PC-9 (cell line): ENCODE measurements around the gene CIAO2B. TPM values are rescaled to one million over a fixed set of nuclear protein-coding genes. Genes with fewer than 3 reads are reported as not detected.
"Not testable (repeated sequence)": the region's sequence is repeated elsewhere in the genome, so short reads cannot be mapped to it uniquely, and the experiment has no call there.

Source experiments
- BruUV-seq: library from RNA; stranded (reverse); fragments of 400-500 nt; replicated peaks from 2 replicates; lab custom pipeline; 2021; lab: Mats Ljungman, UMichigan
- CTCF ChIA-PET: fragments of 300-600 bp; sonication (Branson Sonifier 250); formaldehyde crosslinking; loops from one replicate; lab custom pipeline; 2022; ENCODE audit warnings: antibody characterized with exemption; lab: Charles Lee
- POLR2A ChIA-PET: fragments of 300-600 bp; sonication (Branson Sonifier 250); formaldehyde crosslinking; loops from one replicate; lab custom pipeline; 2022; ENCODE audit warnings: antibody characterized with exemption; ENCODE audit not compliant: unreplicated experiment; lab: Charles Lee
- DNase-seq, 2 experiments: peaks; one replicate each; pipeline versions ENCODE4 v3.0.0 to v3.0.0-alpha.2; 2015 to 2022; ENCODE audit warnings: mixed read lengths in 1 of 2
- H2AFZ ChIP-seq: fragments of 200-600 bp; sonication (generic); 2 replicates; pipeline ENCODE4 v1.8.1; 2017; ENCODE audit warnings: antibody characterized with exemption
- H3F3A ChIP-seq: fragments of 200-600 bp; sonication (generic); 2 replicates; pipeline ENCODE4 v1.8.1; 2017; ENCODE audit warnings: antibody characterized with exemption, mild to moderate bottlenecking, low read depth; ENCODE audit not compliant: insufficient read depth
- H3K27ac ChIP-seq: fragments of 200-600 bp; sonication (generic); 2 replicates; pipeline ENCODE4 v1.6.1; 2016; ENCODE audit warnings: mixed run types
- H3K27me3 ChIP-seq: fragments of 200-600 bp; sonication (generic); 2 replicates; pipeline ENCODE4 v1.6.1; 2016; ENCODE audit warnings: low read depth, mixed run types; ENCODE audit not compliant: insufficient read depth
- H3K36me3 ChIP-seq: fragments of 200-600 bp; sonication (generic); 2 replicates; pipeline ENCODE4 v1.6.1; 2016; ENCODE audit warnings: low read depth, mixed run types
- H3K4me1 ChIP-seq: fragments of 200-600 bp; sonication (generic); replicated peaks from 2 replicates; pipeline ENCODE4 v1.6.1; 2016; ENCODE audit warnings: mixed run types; ENCODE audit not compliant: insufficient read depth
- H3K4me2 ChIP-seq: fragments of 200-600 bp; sonication (generic); 2 replicates; pipeline ENCODE4 v1.6.1; 2017; ENCODE audit warnings: mixed run types
- H3K4me3 ChIP-seq: fragments of 200-600 bp; sonication (generic); 2 replicates; pipeline ENCODE4 v1.6.1; 2016; ENCODE audit warnings: mixed run types
- H3K79me2 ChIP-seq: fragments of 200-600 bp; sonication (generic); 2 replicates; pipeline ENCODE4 v1.6.1; 2017; ENCODE audit warnings: low read depth, mixed run types
- H3K9me2 ChIP-seq: fragments of 200-600 bp; sonication (generic); 2 replicates; pipeline ENCODE4 v1.8.1; 2017; ENCODE audit warnings: mild to moderate bottlenecking; ENCODE audit not compliant: insufficient read depth
- H3K9me3 ChIP-seq: fragments of 200-600 bp; sonication (generic); 2 replicates; pipeline ENCODE4 v1.8.1; 2016; ENCODE audit warnings: low read depth; ENCODE audit not compliant: insufficient read depth
- H4K20me1 ChIP-seq: fragments of 200-600 bp; sonication (generic); 2 replicates; pipeline ENCODE4 v1.8.1; 2017; ENCODE audit not compliant: insufficient read depth
- EZH2 ChIP-seq: fragments of 200-600 bp; sonication (generic); IDR thresholded peaks from 2 replicates; pipeline ENCODE4 v1.8.0; 2017; ENCODE audit warnings: antibody characterized with exemption, low read depth
- intact Hi-C: fragments of 100-400 bp; cut with micrococcal nuclease; formaldehyde crosslinking; loops from one replicate; pipeline ENCODE4 v1.10.0; 2022; ENCODE audit not compliant: unreplicated experiment
- total RNA-seq: library from RNA; stranded (reverse); gene quantifications from 2 replicates; pipeline ENCODE4 v1.2.3, GENCODE V29; 2021
- TF ChIP-seq, protein P1 (sequence below): fragments of 200-600 bp; sonication (generic); conservative IDR thresholded peaks from 2 replicates; pipeline ENCODE4 v1.6.1; 2017; ENCODE audit warnings: mixed run types, antibody characterized with exemption, mild to moderate bottlenecking, moderate library complexity

The CIAO2B gene
- total RNA-seq, 1 experiment from 2014 or later: 87.1 TPM

GRCh38 chr16:66936889-66937554, 2.8 kb upstream of the CIAO2B start:
- CTCF ChIA-PET: no interaction called here
- Histone ChIP-seq H3K9me3 (no peaks in the 10 kb centered on the region), H3K36me3 (no peaks in the 10 kb centered on the region), H3F3A (peaks cover 2% of the 10 kb centered on the region; the same call in 1 of the 2 replicates), H3K27me3 (no peaks in the 10 kb centered on the region), H3K4me1 (peaks cover 20% of the 10 kb centered on the region), H3K9me2 (no peaks in the 10 kb centered on the region), H4K20me1 (peaks cover 9% of the 10 kb centered on the region; the same call in 1 of the 2 replicates), H3K4me3 (no peak overlapping the region), H3K79me2 (peaks cover 39% of the 10 kb centered on the region), H3K4me2 (peak overlapping the region; percentile 98; the same call in 1 of the 2 replicates), H3K27ac (no peak overlapping the region), H2AFZ (no peak overlapping the region)
- DNase-seq: no peak
- intact Hi-C loops: loop anchor here (10.0 kb wide), 1 partner anchor 422 kb away; no protein-coding TSS in a partner anchor
- TF ChIP-seq, protein P1, sequence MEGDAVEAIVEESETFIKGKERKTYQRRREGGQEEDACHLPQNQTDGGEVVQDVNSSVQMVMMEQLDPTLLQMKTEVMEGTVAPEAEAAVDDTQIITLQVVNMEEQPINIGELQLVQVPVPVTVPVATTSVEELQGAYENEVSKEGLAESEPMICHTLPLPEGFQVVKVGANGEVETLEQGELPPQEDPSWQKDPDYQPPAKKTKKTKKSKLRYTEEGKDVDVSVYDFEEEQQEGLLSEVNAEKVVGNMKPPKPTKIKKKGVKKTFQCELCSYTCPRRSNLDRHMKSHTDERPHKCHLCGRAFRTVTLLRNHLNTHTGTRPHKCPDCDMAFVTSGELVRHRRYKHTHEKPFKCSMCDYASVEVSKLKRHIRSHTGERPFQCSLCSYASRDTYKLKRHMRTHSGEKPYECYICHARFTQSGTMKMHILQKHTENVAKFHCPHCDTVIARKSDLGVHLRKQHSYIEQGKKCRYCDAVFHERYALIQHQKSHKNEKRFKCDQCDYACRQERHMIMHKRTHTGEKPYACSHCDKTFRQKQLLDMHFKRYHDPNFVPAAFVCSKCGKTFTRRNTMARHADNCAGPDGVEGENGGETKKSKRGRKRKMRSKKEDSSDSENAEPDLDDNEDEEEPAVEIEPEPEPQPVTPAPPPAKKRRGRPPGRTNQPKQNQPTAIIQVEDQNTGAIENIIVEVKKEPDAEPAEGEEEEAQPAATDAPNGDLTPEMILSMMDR: no peak
- no peak for TF ChIP-seq EZH2
- BruUV-seq: no TSS peak
- POLR2A ChIA-PET: no interaction called here

GRCh38 chr16:66936462-66936861, 2.3 kb upstream of the CIAO2B start:
- POLR2A ChIA-PET: no interaction called here

GRCh38 chr16:66935314-66936011, 1.3 kb upstream of the CIAO2B start, which contains the start of gene CES2:
CES2 (plus strand) TSS chr16:66935516; CDS start chr16:66935636, 120 bp downstream.
- H3K79me2 ChIP-seq: peaks cover 39% of the 10 kb centered on the region
- peaks cover 11% of the 10 kb centered on the region; the same call in 1 of the 2 replicates for H4K20me1 ChIP-seq
- peak within 1 kb of the TSS; percentile 99 for H2AFZ ChIP-seq
- H3K9me3 ChIP-seq: no peaks in the 10 kb centered on the region
- peaks cover 17% of the 10 kb centered on the region for H3F3A ChIP-seq
- DNase-seq: peak; percentile 43 to 61
- ChIA-PET POLR2A (no interaction called here), CTCF (no interaction called here)
- peak within 1 kb of the TSS; percentile 98 for H3K4me2 ChIP-seq
- no peak for TF ChIP-seq EZH2
- TF ChIP-seq, protein P1: no peak
- no peaks in the 10 kb centered on the region for H3K27me3 ChIP-seq
- peak within 1 kb of the TSS; percentile 48 for H3K27ac ChIP-seq
- no peaks in the 10 kb centered on the region for H3K36me3 ChIP-seq
- H3K9me2 ChIP-seq: no peaks in the 10 kb centered on the region
- no TSS peak for BruUV-seq
- H3K4me1 ChIP-seq: peaks cover 31% of the 10 kb centered on the region
- H3K4me3 ChIP-seq: peak within 1 kb of the TSS; percentile 91
- intact Hi-C loops: loop anchor here (10.0 kb wide), 1 partner anchor 421 kb away; no protein-coding TSS in a partner anchor

More at GRCh38 chr16:66936462-66936861, 2.3 kb upstream of the CIAO2B start:
- CTCF ChIA-PET: no interaction called here
- intact Hi-C loops: loop anchor here (10.0 kb wide), 1 partner anchor 422 kb away; no protein-coding TSS in a partner anchor
- H2AFZ ChIP-seq: no peak overlapping the region
- H4K20me1 ChIP-seq: peaks cover 9% of the 10 kb centered on the region; the same call in 1 of the 2 replicates
- BruUV-seq: no TSS peak
- no peaks in the 10 kb centered on the region for H3K9me2 ChIP-seq
- no peak overlapping the region for H3K27ac ChIP-seq
- no peaks in the 10 kb centered on the region for H3K27me3 ChIP-seq
- no peaks in the 10 kb centered on the region for H3K36me3 ChIP-seq
- no peaks in the 10 kb centered on the region for H3K9me3 ChIP-seq
- H3F3A ChIP-seq: peaks cover 7% of the 10 kb centered on the region
- no peak overlapping the region for H3K4me3 ChIP-seq
- peak overlapping the region; percentile 98; the same call in 1 of the 2 replicates for H3K4me2 ChIP-seq
- H3K4me1 ChIP-seq: peaks cover 21% of the 10 kb centered on the region
- no peak for TF ChIP-seq EZH2
- TF ChIP-seq, protein P1: no peak
- no peak for DNase-seq
- H3K79me2 ChIP-seq: peaks cover 39% of the 10 kb centered on the region

DNA sequence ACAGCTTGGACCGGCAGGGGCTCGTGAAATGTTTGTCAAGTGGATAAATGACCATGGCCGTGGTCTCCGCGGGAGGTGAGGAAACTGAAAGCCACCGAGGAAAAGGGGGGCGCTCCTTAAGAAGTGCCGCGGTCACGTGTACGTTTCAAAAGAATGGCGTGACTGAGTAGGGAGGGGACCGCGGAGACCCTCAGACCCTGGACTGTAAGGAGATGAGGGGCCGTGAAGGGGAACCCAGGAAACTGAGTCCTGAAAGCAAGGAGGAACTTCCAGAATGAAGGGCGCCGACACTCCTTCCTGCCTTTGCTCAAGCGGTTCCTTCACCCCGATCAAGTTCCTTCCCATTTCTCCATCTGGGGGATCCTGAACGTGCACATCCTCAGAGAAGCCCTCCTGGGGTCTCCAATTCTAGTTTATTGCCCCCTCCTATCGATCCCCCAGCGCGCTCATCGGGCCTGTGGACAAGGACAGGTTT, 674 bp upstream of the CIAO2B start:
- peak overlapping the region; percentile 99 for H2AFZ ChIP-seq
- H3K27me3 ChIP-seq: not testable (repeated sequence)

More for the DNA sequence above, 674 bp upstream of the CIAO2B start:
- H3K9me2 ChIP-seq, H3K36me3 ChIP-seq, DNase-seq, CTCF ChIA-PET, H3K9me3 ChIP-seq: not testable (repeated sequence)
- H4K20me1 ChIP-seq: peaks cover 12% of the 10 kb centered on the region; the same call in 1 of the 2 replicates
- POLR2A ChIA-PET: interaction anchor here (0.7 kb wide), 1 partner anchor 72 kb away, joined by 4 read pairs; no protein-coding TSS in a partner anchor
- H3K4me1 ChIP-seq: peaks cover 36% of the 10 kb centered on the region
- H3K27ac ChIP-seq: peak overlapping the region; percentile 48; the same call in 1 of the 2 replicates
- peak overlapping the region; percentile 91 for H3K4me3 ChIP-seq
- H3K4me2 ChIP-seq: peak overlapping the region; percentile 98
- intact Hi-C loops: loop anchor here (10.0 kb wide), 1 partner anchor 420 kb away; no protein-coding TSS in a partner anchor
- BruUV-seq: TSS peak; percentile 34
- peaks cover 20% of the 10 kb centered on the region for H3F3A ChIP-seq
- H3K79me2 ChIP-seq: peaks cover 39% of the 10 kb centered on the region
